DND-41 (cell line): ENCODE data around the gene PABPN1L.

Experiments used
- ATAC-seq: fragments of 200-7000 bp; cut with Tn5 transposase; 3 replicates; pipeline ENCODE4 v1.9.1; 2021; ENCODE audit warnings: low read depth; ENCODE audit not compliant: insufficient read depth
- DNase-seq: peaks from one replicate; pipeline ENCODE4 v3.0.0-alpha.2; 2020
- H2AFZ ChIP-seq: 2 replicates; pipeline ENCODE4 v1.6.0; 2012; ENCODE audit warnings: low read depth, low read length
- H3K27ac ChIP-seq: 2 replicates; pipeline ENCODE4 v1.5.1; 2012; ENCODE audit warnings: low read length, inconsistent platforms
- H3K27me3 ChIP-seq: fragments of 200-600 bp; sonication (generic); 2 replicates; pipeline ENCODE4 v1.6.0; 2012; ENCODE audit warnings: low read length, mild to moderate bottlenecking, inconsistent platforms; ENCODE audit not compliant: insufficient read depth, poor library complexity
- H3K36me3 ChIP-seq: 2 replicates; pipeline ENCODE4 v1.5.1; 2012; ENCODE audit warnings: low read length, inconsistent platforms; ENCODE audit not compliant: insufficient read depth
- H3K4me1 ChIP-seq: 2 replicates; pipeline ENCODE4 v1.5.1; 2012; ENCODE audit warnings: mild to moderate bottlenecking, low read length; ENCODE audit not compliant: insufficient read depth
- H3K4me2 ChIP-seq: 2 replicates; pipeline ENCODE4 v1.6.0; 2012; ENCODE audit warnings: mild to moderate bottlenecking, moderate library complexity, low read length, inconsistent platforms; ENCODE audit not compliant: insufficient read depth
- H3K4me3 ChIP-seq, 2 experiments: fragments of 200-600 bp in 1 of 2; shearing (Covaris generic) in 1 of 2; 2 replicates each; pipeline ENCODE4 v1.5.1; 2012 to 2016; ENCODE audit warnings: inconsistent platforms in 2 of 2, low read length in 2 of 2, mild to moderate bottlenecking in 2 of 2, low read depth in 1 of 2, moderate library complexity in 1 of 2
- H3K79me2 ChIP-seq: 2 replicates; pipeline ENCODE4 v1.6.0; 2012; ENCODE audit warnings: low read length, inconsistent platforms; ENCODE audit not compliant: insufficient read depth
- H3K9ac ChIP-seq: 2 replicates; pipeline ENCODE4 v1.6.0; 2012; ENCODE audit warnings: low read depth, mild to moderate bottlenecking, inconsistent platforms, low read length, moderate library complexity
- H3K9me3 ChIP-seq: 2 replicates; pipeline ENCODE4 v1.5.1; 2012; ENCODE audit warnings: low read length, moderate library complexity, mild to moderate bottlenecking, inconsistent platforms; ENCODE audit not compliant: insufficient read depth, severe bottlenecking
- H4K20me1 ChIP-seq: 2 replicates; pipeline ENCODE4 v1.6.0; 2012; ENCODE audit warnings: low read length; ENCODE audit not compliant: insufficient read depth
- EZH2 ChIP-seq: IDR thresholded peaks from 3 replicates; pipeline ENCODE4 v1.6.1; 2012; ENCODE audit warnings: borderline replicate concordance, low read depth, mild to moderate bottlenecking, moderate library complexity, low read length, inconsistent platforms; ENCODE audit not compliant: severe bottlenecking
- TF ChIP-seq, protein P1 (sequence below): IDR thresholded peaks from 2 replicates; pipeline ENCODE4 v1.5.1; 2012; ENCODE audit warnings: borderline replicate concordance, low read length, moderate library complexity, mild to moderate bottlenecking; ENCODE audit not compliant: poor library complexity, severe bottlenecking; ENCODE audit errors: extremely low read depth

The PABPN1L gene

DNA sequence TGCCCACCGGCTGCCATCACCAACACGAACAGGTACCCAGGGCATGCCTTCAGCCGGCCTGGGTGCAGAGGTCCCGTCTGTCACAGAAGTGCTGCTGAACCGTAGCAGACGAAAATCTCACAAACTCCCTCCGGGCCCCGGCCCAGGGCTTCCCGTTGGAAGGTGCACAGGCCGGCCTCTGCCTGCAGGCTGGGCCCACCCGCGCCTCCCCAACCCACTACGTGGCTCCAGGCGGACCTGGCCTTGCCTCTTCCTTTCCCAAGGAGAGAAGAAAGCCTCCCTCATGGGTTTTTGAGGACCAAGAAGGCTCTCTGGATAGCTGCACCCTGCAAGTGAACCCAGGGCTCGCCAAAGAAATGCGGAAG lies 45.5 kb upstream of the PABPN1L start:
- no peaks in the 10 kb centered on the region for H3K9me3 ChIP-seq
- no peaks in the 10 kb centered on the region for H3K79me2 ChIP-seq
- no peaks in the 10 kb centered on the region for H3K27me3 ChIP-seq
- H4K20me1 ChIP-seq, result 0 out of 2 replicates have a peak, but pooled peaks cover 12% of the 10 kb centered on the region
- DNase-seq (no peak), ATAC-seq (no peak)
- no peak overlapping the region for H3K4me2 ChIP-seq
- no peak overlapping the region for H3K27ac ChIP-seq
- TF ChIP-seq, protein P1, sequence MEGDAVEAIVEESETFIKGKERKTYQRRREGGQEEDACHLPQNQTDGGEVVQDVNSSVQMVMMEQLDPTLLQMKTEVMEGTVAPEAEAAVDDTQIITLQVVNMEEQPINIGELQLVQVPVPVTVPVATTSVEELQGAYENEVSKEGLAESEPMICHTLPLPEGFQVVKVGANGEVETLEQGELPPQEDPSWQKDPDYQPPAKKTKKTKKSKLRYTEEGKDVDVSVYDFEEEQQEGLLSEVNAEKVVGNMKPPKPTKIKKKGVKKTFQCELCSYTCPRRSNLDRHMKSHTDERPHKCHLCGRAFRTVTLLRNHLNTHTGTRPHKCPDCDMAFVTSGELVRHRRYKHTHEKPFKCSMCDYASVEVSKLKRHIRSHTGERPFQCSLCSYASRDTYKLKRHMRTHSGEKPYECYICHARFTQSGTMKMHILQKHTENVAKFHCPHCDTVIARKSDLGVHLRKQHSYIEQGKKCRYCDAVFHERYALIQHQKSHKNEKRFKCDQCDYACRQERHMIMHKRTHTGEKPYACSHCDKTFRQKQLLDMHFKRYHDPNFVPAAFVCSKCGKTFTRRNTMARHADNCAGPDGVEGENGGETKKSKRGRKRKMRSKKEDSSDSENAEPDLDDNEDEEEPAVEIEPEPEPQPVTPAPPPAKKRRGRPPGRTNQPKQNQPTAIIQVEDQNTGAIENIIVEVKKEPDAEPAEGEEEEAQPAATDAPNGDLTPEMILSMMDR, result no peak
- TF ChIP-seq EZH2, result no peak
- H3K9ac ChIP-seq, result no peak overlapping the region
- H2AFZ ChIP-seq, result no peak overlapping the region
- no peaks in the 10 kb centered on the region for H3K36me3 ChIP-seq
- H3K4me3 ChIP-seq, result no peak overlapping the region
- H3K4me1 ChIP-seq, result no peaks in the 10 kb centered on the region

DNA sequence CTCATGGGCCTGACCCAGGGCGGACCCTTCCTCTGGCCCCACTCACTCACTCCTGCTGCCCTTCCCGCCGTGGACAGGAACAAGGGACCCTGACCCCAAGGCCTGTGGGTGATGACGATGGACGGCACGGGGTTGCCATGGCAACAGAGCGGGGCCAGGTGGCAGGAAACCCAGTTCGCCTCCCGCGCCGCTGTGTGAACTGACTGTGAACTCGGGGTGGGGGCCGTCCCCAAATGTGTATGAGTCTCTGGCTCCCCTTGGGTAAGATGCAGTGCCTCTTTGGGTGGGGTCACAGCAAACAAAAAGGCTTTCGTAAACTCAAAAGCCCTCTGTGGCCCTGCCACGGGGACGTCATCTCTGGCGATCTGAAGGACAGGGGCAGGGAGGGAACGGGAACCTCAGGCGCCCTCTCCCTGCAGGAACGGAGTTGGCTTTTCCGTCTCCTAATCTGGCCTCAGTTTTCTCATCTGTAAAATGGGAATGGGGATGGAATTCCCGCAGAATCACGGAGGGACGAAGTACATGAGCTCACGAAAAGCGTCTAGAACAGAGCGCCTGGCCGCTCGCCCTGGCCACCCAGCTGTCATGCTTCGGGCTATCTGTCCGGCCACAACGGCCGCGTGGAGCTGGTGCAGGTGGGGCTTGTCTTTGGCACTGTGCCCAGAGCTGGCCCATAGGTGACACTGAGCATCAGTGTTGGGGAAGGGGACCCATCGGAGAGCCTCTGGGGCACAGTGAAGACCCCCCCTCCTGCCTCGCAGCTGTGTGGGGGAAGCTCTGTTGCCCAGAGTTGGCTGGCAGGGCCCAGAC lies 44.9 kb upstream of the PABPN1L start:
- no peaks in the 10 kb centered on the region for H3K4me1 ChIP-seq
- ATAC-seq, result no peak
- no peak overlapping the region for H2AFZ ChIP-seq
- TF ChIP-seq, protein P1, result no peak
- TF ChIP-seq EZH2, result no peak
- no peak for DNase-seq
- H3K4me2 ChIP-seq, result no peak overlapping the region
- no peaks in the 10 kb centered on the region for H3K9me3 ChIP-seq
- no peak overlapping the region for H3K9ac ChIP-seq
- no peaks in the 10 kb centered on the region for H3K79me2 ChIP-seq
- 0 out of 2 replicates have a peak, but pooled peaks cover 17% of the 10 kb centered on the region for H4K20me1 ChIP-seq
- H3K4me3 ChIP-seq, result no peak overlapping the region
- no peaks in the 10 kb centered on the region for H3K36me3 ChIP-seq
- no peak overlapping the region for H3K27ac ChIP-seq
- no peaks in the 10 kb centered on the region for H3K27me3 ChIP-seq

DNA sequence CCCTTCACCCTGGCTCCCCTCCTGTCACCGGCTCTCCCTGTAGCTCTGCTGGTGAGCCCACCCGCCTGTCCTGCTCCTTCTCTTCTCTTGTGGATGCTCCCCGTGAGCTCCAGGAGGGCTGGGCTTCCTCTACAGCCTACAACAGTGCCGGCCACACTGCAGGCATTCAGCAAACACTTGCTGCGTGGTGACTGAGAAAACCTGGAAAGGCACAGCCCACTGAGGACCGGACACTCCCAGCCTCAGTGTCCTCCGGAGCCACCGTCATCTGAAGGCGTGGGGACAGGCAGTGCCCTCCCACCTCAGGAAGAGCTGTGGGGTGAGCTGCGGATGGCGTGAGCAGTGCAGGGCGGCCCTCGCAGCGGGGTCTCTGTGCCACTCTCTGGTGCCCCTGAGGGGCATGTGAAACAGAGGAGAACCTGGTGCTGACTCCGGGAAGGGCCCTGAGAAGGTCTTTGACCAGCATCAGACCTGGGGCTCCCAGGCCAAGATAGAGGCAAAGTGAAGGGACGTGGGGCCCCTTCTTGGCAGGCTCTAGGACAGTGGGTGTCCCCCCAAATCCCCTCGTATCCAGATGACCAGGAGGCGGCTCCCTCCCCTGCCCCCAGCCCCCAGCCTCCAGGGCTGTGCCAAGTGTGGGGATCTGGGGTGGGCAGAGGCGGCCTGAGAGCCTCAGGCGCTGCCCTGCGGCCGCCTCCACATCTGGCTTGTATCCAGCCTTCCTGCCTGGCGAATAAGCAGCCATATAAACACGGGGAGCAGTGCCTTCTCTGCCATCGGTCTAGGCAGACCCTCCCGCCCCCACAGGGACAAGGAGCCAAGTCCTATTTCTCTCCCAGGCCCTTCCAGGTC lies 44.0 kb upstream of the PABPN1L start:
- no peaks in the 10 kb centered on the region for H3K27me3 ChIP-seq
- H3K79me2 ChIP-seq, result no peaks in the 10 kb centered on the region
- DNase-seq (no peak), ATAC-seq (no peak)
- no peak overlapping the region for H3K9ac ChIP-seq
- H2AFZ ChIP-seq, result no peak overlapping the region
- 0 out of 2 replicates have a peak, but pooled peaks cover 11% of the 10 kb centered on the region for H4K20me1 ChIP-seq
- H3K4me2 ChIP-seq, result no peak overlapping the region
- no peaks in the 10 kb centered on the region for H3K4me1 ChIP-seq
- H3K9me3 ChIP-seq, result no peaks in the 10 kb centered on the region
- no peak overlapping the region for H3K4me3 ChIP-seq
- no peaks in the 10 kb centered on the region for H3K36me3 ChIP-seq
- no peak for TF ChIP-seq EZH2
- TF ChIP-seq, protein P1, result no peak
- no peak overlapping the region for H3K27ac ChIP-seq
